GM12872 (cell line): ENCODE data around the gene SLC45A3.

ENCODE experiments used
- CTCF ChIP-seq: IDR thresholded peaks from 3 replicates; pipeline ENCODE4 v1.5.1; 2011; ENCODE audit warnings: low read depth, mild to moderate bottlenecking, low read length, moderate library complexity; ENCODE audit not compliant: insufficient read depth

SLC45A3 gene

GRCh38 chr1:205631010-205631767 is 49.1 kb downstream of the SLC45A3 start:
- no peak for TF ChIP-seq CTCF

DNA sequence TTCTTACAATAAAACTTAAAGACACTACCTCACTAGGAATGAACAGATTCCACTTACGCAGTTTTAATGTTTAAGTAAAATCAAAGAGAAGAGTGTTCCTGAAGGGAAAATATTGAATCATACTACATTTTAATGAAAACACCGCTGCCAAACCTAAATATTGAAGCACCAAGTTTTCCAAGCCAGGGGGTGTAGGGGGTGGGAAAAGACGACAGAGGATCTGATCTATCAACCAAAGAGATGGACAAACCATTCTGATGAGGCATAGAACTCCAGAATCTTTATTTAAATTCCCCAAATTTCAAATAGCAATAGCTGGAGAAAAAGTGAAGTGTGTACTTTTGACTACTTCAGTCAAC is 49.7 kb downstream of the SLC45A3 start:
- no peak for TF ChIP-seq CTCF

DNA sequence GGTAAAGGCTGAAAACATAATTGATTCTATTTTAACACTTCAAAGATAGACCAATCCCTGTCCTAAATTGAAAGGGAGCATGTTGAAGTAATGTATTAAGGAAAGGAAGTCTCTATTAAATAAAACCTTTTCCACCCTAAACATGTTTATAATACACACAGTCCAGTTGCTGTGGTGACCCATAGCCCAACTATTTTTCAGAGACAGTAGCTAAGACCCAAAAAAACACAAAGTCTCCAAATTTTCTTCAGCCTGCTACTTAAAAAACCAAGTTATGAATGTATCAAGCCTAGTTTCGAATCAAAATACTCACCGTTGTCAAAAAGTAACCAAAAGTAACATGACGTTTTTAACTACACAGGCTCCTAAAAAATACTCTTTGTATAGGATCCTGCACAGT is 50.1 kb downstream of the SLC45A3 start:
- no peak for TF ChIP-seq CTCF

DNA sequence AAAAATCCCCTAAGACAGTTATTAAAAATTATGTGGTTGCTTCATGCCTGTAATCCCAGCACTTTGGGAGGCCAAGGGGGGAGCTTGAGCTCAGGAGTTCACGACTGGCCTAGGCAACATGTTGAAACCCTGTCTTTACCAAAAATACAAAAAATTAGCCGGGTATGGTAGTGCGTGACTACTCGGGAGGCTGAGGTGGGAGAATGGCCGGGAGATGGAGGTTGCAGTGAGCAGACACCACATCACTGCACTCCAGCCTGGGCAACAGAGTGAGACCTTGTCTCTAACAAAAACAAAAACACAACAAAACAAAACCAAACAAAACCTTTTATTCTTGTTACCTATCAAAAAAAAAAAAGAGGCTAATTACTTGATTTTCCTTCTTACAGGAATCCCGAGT is 50.6 kb downstream of the SLC45A3 start:
- TF ChIP-seq CTCF: no peak

DNA sequence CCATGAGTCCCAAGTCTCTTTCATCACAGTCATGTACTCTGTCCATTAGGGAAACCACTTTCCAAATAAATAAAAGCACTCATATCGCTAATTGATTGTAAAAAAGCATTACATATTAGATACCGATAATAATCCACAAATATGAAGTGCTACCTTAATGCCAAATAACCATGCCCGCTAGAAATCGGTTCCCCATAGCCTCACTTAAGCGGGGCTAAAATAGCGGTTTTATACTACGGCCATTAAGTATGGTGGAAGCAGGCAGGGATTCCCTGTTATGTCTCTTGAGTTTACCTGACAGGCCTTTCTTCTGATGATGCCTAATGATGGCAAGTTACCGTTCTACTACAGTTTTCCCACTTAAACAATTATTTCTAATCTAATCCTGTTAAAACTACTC is 52.4 kb downstream of the SLC45A3 start:
- no peak for TF ChIP-seq CTCF

DNA sequence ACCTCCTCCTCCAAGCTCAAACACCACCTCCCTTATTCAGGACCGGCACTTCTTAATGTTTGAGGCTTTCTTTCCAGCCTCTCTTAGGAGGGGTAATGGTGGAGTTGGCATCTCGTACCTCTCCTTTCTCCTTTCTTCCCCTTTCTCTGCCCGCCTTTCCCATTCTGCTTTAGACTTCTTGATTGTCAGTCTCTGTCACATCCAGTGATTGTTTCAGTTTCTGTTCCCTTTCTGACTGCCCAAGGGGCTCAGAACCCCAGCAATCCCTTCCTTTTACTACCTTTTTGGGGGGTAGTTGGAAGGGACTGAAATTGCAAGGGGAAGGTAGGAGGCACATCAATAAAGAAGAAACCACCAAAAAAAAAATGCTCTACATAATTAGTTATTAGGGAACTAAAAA is 54.1 kb downstream of the SLC45A3 start:
- TF ChIP-seq CTCF: no peak

DNA sequence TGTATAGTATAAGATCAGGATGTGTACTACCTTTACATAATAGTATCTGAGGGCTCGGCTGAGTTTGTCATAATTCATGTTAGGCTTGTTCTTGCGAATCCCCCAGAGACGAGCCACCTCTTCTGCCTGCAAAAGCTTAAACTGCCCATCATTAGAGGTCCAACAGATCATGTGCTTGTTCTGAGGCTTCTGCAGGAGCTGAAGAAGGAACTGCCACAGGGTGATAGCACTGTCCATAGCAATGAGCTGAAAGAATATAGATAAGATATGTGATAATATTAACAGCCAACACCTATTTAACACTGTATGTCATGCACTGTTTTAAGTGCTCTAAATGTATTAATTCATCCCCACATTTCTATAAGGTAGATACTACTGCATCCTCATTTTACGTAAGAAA is 56.7 kb downstream of the SLC45A3 start:
- TF ChIP-seq CTCF: no peak
